ENCODE measurements around the gene SYDE2. TPM values are rescaled to one million over a fixed set of nuclear protein-coding genes. Genes with fewer than 3 reads are reported as not detected.
A peak's percentile ranks its signal among the peaks of the same experiment; 100 is the strongest.

SYDE2 gene
- total and polyA plus RNA-seq, 9 of the 15 experiments (the other 6 are each of a cell fraction or from before 2014, with no cell fraction given): 0.39 to 8.7 (median 4.5) TPM

GRCh38 chr1:85116856-85117255 lies 84.0 kb downstream of the SYDE2 start:
- H3K36me3 ChIP-seq (ENCODE audit: control insufficient read depth, insufficient read depth, low read length): no peaks in the 10 kb centered on the region
- no peak overlapping the region for H2AFZ ChIP-seq (ENCODE audit: low read depth, low read length)
- no peak overlapping the region for H3K4me3 ChIP-seq
- in situ Hi-C loops (cut with MboI): no loop called here
- H3K27me3 ChIP-seq (ENCODE audit: control insufficient read depth in 2 of 2, insufficient read depth in 2 of 2, low read length in 2 of 2): peaks cover 0 to 10% of the 10 kb centered on the region in 2 experiments; a peak in 2 of 5 replicates
- H3K4me1 ChIP-seq (replicated peaks in 1 of 2; ENCODE audit: control insufficient read depth in 2 of 2, insufficient read depth in 2 of 2, low read length in 2 of 2): no peaks in the 10 kb centered on the region
- POLR2A ChIA-PET: no interaction called here
- H3K9me1 ChIP-seq (ENCODE audit: control insufficient read depth, insufficient read depth, low read length): no peaks in the 10 kb centered on the region
- CTCF ChIA-PET (ENCODE audit: low intra/inter-chr PET ratio): no interaction called here
- H3K79me2 ChIP-seq (ENCODE audit: control insufficient read depth, insufficient read depth, low read length): no peaks in the 10 kb centered on the region
- no peak for TF ChIP-seq PRDM10 (IDR thresholded peaks at IDR 0.05; ENCODE audit: partially characterized antibody)
- TF ChIP-seq ETV6 (IDR thresholded peaks at IDR 0.05; ENCODE audit: borderline replicate concordance in 1 of 2, low read depth in 2 of 2, low read length in 1 of 2): no peak
- no peak for TF ChIP-seq ETV6 (CRISPR knock-in tag; IDR thresholded peaks at IDR 0.05; ENCODE audit: borderline replicate concordance)
- TF ChIP-seq SMAD1 (IDR thresholded peaks at IDR 0.05; ENCODE audit: low read depth, low read length, partially characterized antibody): no peak
- peak; percentile 37; the same call in 1 of the 2 replicates for TF ChIP-seq SPI1 (IDR thresholded peaks at IDR 0.05; ENCODE audit: borderline replicate concordance, low read depth, low read length)
- TF ChIP-seq SMAD3 (CRISPR knock-in tag; conservative IDR thresholded peaks at IDR 0.05): no peak
- no peak overlapping the region for H3K4me2 ChIP-seq (ENCODE audit: insufficient read depth, low read length)
- H4K20me1 ChIP-seq (replicated peaks; ENCODE audit: control insufficient read depth, insufficient read depth, low read length): no peaks in the 10 kb centered on the region
- DNase-seq (ENCODE audit: extremely low read depth in 1 of 4, low spot score in 3 of 4): no peak
- ATAC-seq: no peak
- H3K9me3 ChIP-seq (replicated peaks; ENCODE audit: control insufficient read depth, insufficient read depth, low read depth, low read length): no peaks in the 10 kb centered on the region
- FAIRE-seq: no peak
- H3K27ac ChIP-seq (ENCODE audit: extremely low read depth, low read depth, low read length): no peak overlapping the region
- intact Hi-C loops (cut with micrococcal nuclease): no loop called here
- BruUV-seq (replicated peaks): no TSS peak
- H3K9ac ChIP-seq (ENCODE audit: insufficient read depth in 1 of 2, low read depth in 2 of 2, low read length in 2 of 2): no peak overlapping the region
